ENCODE data around the gene TP73.

The TP73 gene

GRCh38 chr1:3664700-3665375 lies 12.5 kb downstream of the TP73 start:
- no peak for TF ChIP-seq CTCF (IDR thresholded peaks at IDR 0.05; ENCODE audit: low read depth, low read length)
- no peak for DNase-seq (ENCODE audit: extremely low read depth, low read depth)

GRCh38 chr1:3668148-3668547 lies 15.8 kb downstream of the TP73 start:
- TF ChIP-seq CTCF (IDR thresholded peaks at IDR 0.05; ENCODE audit: low read depth, low read length) = no peak
- DNase-seq (ENCODE audit: extremely low read depth, low read depth) = no peak

GRCh38 chr1:3668585-3669300 lies 16.4 kb downstream of the TP73 start:
- no peak for DNase-seq (ENCODE audit: extremely low read depth, low read depth)
- TF ChIP-seq CTCF (IDR thresholded peaks at IDR 0.05; ENCODE audit: low read depth, low read length) = no peak

GRCh38 chr1:3669421-3669821 lies 17.1 kb downstream of the TP73 start:
- DNase-seq (ENCODE audit: extremely low read depth, low read depth) = no peak
- TF ChIP-seq CTCF (IDR thresholded peaks at IDR 0.05; ENCODE audit: low read depth, low read length) = no peak

- no peak for TF ChIP-seq CTCF (IDR thresholded peaks at IDR 0.05; ENCODE audit: low read depth, low read length)
- no peak for DNase-seq (ENCODE audit: extremely low read depth, low read depth)
Observed at GRCh38 chr1:3669971-3670431, 17.7 kb downstream of the TP73 start.

GRCh38 chr1:3670823-3671265 lies 18.5 kb downstream of the TP73 start:
- no peak for DNase-seq (ENCODE audit: extremely low read depth, low read depth)
- TF ChIP-seq CTCF (IDR thresholded peaks at IDR 0.05; ENCODE audit: low read depth, low read length) = no peak
